Stimulated activated CD4-positive, alpha-beta T cell treated with anti-CD3 and anti-CD28 coated beads, Interleukin-2, amount 100 ng/mL, for 48 hours (primary cell): ENCODE results near the gene ABCB9.
"Not testable (repeated sequence)": the region's sequence is repeated elsewhere in the genome, so short reads cannot be mapped to it uniquely, and the experiment has no call there.

Source experiments
- DNase-seq, 2 donors: peaks; one replicate each; pipeline ENCODE4 v3.0.0-alpha.2; 2020

Gene ABCB9

DNA sequence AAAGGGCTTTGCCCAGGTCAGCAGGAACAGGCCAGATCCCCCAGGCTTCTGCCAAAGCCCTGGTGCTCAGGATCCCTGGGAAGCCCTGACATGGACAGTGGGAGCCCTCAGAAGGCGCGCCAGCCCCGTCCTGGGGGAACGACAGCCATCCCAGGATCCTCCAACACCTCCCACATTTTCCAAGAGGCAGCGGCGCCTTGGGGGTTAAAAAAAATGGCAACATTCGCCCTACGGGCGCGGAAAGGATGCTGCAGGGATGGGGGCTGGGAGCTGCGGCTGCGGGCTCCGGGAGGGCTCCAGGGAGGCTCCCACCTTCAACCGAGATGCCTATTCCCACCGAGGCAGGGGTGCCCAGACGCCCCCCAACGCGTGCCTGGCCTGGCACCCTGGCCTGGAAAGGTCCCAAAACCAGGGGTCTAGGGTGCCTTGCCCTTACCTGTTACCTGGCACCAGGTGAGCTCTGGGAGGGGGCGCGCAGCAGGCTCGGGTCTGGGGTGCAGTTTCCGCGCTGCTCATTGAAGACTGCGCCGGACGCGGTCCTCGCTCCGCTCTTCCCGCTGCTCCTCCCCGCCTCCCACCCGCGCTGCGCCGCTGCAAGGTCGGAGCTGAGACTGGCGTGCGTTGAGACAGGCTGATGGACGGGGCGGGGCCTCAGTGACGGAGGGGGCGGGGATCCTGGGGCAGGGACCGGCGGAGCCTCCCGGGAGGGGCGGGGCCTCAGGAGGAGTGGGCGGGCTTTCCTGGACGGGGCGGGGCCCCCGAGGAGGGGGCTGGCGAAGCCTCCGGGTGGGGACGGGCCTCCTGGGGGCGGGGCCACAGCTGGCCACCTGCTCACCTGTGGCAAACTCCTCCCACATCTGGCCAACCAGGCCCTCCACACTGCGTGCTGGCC lies at the start of gene ABCB9:
Gene ABCB9, minus strand, starts transcription at position 613 of the 892 bp plus-strand sequence. CDS start 6,228 bp downstream, outside the sequence.
- peak; percentile 95 to 97 for DNase-seq

DNA sequence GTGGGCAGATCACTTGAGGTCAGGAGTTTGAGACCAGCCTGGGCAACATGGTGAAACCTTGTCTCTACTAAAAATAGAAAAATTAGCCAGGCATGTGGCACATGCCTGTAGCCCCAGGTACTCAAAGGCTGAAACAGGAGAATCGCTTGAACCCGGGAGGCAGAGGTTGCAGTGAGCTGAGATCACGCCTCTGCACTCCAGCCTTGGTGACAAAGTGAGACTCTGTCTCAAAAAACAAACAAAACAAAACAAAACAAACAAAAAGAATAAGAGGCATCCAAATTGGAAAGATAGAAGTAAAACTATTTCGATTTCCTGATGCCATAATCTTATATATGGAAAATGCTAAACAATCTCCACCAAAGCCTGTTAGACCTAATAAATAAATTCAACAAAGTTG lies 48.2 kb upstream of the ABCB9 start:
- not testable (repeated sequence) for DNase-seq

DNA sequence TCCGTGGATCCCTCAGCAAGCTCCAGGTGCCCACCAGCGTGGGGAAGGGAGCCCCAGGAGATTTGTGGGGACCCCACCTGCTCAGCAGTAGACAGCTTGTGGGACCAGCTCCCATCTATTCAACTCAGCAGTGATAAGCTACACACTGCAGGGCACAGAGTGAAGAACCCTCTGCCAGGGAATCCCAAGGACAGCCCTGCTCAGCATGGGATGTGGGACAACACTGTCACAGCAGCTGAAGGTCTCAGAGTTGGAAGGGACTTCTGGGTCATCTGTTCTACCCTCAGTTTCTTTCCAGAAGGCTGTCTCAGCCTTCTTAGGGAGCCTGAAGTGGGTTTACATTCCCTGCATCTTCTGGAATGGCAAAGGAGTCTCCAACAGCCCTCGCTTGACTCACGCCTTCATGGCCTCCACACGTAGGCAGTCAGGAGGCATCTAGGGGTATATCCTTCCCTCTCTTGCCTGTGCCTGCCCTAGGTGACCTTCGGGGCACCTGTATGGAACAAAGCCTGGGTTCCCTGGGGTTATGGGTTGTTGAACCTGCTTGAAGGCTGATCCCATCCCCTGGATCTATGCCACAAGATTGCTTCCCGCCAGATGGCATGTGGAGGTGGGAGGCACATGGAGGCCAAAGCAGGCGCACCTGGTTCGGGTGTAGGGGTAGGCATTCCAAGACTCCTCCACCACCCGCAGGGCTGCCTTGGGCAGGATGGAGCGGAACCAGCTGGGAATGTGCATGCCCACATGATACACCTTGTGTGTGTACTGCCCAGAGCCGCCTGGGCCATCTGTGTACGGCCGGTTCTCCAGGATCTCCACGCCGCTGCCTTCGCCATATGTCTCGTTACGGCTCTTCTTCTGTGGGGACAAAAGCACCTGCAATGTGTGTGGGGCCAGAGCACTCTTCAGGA lies 47.2 kb upstream of the ABCB9 start:
- no peak for DNase-seq

DNA sequence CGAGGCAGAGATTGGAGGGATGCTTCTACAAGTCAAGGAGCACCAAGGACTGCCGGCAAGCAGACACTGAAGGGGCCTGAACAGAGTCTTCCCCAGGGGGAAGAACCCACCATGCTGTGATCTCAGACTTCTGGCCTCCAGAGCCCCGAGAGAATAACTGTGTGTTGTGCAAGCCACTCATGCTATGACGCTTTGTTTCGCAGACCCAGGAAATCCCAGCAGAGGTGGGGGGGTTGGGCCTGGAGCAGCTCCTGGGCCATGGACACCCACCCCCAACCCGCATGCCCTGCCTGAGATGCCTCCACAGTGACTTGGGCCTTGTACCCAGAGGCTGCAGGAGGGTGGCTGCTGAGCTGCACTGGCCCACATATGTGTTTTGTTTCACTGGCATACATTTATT lies 45.4 kb upstream of the ABCB9 start:
- DNase-seq: no peak

DNA sequence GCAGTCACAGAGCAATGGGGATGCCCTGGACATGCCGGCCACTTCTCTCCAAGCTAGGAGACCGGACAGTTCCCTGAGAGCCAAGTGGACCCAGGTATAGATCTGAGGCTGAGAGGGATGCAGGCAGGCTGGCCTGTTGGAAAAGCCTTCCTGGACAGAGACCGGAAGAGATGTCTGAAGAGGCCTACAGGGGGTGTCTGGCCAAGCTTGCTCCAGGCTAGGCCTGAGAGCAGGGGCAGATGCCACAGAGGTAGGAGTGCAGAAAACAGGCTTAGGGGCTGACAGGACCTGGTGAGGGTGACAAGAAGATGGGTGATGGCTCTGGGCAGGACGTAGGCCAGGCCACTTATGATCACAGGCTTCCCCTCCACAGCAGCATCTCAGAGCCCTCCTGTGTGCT lies 44.4 kb upstream of the ABCB9 start:
- no peak for DNase-seq

DNA sequence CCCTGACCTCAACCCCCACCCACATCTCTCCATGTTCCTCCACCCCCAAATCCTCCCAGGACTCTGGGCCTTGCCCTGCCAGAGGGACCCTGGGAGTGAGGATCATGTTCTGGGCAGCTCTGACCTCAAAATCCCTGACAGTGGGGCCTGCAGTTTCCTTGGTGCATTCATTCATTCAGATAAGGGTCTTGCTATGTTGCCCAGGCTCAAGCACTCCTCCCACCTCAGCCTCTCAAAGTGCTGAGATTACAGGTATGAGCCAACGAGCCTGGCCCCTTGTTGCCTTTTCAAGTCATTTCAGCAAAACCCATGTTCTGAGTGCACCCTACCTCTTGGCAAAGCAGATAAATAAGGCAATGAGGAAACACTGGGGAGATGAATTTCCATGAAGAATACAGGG lies 43.8 kb upstream of the ABCB9 start:
- no peak for DNase-seq

DNA sequence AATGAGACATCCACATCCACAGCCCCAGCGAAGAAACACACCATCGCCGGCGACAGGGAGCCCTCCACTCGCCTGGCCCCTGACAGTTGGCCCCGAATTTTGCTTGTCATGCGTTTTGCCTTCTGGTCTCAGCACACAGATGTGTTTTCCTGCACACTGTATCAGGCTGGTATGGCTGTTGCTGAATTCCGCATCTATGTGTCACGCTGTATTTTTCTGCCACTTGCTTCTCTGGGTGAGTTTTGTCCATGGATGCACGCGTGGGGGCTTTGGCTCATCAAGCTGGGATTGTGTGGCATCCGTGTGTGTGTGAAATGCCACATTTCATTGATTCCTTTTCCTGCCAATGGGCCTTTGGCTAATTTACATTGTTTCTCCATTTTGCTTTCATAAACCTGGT lies 40.7 kb upstream of the ABCB9 start:
- DNase-seq: no peak

DNA sequence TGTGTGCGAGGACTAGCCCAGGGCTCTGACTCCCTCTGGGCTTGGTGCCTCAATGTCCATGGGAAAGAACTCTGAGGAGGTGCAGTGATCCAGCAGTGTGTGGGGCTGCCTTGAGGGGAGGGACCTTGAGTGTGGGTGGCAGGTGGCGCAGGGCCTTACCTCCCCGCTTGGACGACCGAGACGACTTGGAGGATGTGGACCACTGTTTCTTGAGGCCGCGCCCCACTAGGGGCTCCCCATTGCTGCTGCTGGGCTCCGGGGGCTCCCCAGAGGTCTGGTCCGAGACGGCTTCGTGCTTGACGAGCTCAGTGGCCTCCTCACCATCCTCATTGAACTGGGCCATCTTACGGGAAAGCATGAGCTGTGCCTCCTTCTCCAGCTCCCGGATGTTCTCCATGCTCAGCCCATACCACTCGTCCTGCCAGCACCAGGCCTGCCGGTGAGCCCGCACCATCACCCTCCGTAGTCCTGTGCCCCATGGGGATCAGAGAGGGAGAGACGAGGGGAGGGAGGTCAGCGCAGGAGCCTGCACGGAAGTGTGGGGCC lies 38.9 kb upstream of the ABCB9 start:
- no peak for DNase-seq

DNA sequence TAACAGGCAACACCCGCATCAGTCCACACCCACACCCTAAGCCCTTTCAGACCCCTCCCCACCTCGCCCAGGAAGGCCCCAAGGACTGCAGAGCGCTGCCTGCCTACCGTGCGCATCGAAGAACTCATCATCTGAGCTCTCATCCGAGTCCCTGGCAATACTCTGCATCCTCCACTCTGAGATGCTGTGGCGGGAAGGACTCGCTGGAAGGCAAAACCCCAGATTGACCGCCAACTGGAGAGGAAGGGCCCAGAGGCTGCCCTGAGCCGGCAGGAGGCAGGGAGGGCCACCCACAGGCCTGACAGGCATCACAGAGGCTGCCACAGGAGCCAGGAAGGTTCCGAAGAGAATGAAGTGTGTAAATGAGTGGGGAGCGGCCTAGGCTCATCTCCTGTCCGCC lies 38.0 kb upstream of the ABCB9 start:
- no peak for DNase-seq

DNA sequence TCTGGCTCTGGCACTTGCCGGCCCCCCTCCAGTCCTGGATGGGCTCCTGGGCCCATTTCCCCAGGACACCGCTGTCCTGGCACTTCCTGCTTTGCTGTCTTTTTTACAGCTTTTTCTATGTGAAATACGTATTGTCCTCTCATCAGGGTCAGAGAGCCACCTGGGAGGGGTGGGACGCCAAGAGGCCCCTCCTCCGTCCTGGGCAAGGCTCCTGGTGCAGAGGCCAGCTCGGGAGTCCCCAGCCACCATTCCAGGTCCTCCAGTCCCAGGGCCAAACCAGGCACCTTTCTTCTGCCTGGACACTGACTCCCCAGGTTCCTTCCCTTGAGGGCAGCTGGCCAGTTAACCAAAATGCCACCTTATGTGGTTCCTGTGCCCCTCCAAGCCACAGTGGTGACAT lies 37.0 kb upstream of the ABCB9 start:
- DNase-seq: no peak

DNA sequence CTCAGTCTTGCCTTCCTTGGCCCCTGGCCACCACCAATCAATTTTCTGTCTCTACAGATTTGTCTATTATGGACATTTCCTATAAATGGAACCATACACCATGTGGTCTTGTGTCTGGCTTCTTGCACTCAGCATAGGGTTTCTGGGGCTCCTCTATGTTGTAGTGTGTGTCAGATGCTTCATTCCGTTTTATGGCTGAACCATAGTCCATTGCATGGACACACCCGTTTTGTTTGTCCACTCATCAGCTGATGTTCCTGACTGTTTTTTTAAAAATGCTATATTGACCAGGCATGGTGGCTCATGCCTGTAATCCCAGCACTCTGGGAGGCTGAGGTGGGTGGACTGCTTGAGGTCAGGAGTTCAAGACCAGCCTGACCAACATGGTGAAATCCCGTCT lies 35.2 kb upstream of the ABCB9 start:
- DNase-seq: no peak

DNA sequence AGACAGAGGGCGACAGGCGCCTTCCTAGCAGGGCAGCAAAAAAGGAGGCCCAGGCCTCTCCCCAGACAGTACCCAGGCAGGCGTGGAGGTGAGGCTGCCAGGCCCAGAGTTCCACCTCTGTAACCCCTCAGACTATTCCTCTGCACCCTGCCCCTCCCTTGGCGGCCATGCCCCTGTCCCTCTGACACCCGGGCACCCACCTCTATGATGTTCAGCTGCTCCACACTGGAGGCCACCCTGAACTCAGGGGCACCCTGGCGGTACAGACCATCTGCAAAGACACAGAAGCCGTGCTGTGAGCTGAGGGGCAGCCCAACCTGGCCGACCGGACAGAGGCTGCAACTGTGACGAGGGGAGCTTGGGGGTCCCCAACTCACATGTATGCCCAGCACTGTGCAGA lies 34.3 kb upstream of the ABCB9 start:
- no peak for DNase-seq

DNA sequence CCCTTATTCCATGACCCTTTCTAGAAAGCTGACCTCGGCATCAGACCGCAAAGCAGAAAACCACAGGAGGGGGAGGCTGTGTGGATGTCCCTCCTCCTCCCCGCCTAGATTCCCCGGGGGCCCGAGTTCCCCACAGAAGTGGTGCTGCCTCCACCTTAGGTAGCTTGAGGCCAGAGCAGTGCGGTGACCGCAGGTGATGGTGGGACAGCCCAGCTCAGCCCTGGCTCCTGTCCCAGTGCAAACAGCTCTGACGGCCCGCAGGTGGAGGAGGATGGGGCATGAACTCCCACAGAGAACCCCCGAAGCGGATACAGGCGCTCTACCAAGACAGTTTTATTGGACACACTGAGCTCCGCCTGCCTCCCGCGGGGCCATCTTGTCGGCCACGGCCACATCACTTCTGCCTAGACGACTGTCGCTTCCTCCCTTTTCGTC lies 33.7 kb upstream of the ABCB9 start:
- DNase-seq: no peak

DNA sequence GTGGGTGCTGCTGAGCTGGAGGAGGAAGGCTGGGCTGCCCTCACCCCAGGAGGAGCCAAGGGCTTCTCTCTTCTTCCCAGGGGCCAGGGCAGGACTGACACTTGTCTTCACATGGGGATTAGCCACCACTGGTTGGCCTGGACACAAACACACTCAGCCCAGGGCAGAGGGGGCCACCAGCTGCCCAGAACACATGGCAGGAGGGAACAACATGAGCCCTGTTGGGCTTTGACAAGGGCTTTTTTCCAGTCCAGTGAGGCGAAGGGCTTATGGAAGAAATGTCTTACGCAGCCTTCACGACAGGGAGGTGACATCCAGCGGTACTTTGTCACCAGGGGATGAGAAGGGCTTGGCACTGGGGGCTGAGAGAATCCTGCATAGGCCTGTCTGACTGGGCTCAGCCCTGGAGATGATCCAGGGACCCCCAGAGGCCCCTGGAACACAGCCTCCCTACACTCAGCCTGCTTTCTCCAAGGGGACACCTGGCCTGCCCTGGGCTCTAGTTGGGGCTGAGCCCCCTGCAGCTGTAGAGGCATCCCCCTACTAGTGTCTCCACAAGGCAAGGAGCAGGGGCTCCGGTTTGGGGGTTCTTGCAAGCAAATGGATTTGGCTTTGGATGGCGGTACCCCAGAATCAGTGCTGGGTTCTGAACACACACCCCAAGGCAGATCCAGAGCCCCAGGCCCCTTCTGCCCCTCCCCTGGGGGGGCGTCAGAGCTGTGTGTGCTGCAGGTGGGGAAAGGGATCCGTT lies 33.1 kb upstream of the ABCB9 start:
- DNase-seq: no peak

DNA sequence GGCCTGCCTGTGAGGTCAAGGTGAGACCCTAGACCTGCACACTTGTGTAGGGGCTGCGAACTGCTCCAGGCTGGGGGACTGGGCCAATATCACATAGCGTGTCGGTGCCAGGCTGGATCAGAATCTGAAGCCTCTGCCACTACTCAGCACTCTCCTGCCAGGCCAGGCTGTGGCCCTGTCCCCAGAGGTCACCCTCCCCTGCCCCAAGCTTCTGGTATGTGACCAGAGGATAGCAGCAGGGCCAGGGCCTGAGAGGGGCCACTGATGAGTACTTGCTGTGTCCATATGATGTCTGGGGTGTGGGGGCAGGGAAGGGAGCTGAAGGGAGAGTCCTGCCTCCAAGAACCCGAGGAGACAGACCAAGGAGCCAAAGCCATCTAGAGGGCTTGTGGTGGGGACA lies 32.1 kb upstream of the ABCB9 start:
- DNase-seq: no peak

DNA sequence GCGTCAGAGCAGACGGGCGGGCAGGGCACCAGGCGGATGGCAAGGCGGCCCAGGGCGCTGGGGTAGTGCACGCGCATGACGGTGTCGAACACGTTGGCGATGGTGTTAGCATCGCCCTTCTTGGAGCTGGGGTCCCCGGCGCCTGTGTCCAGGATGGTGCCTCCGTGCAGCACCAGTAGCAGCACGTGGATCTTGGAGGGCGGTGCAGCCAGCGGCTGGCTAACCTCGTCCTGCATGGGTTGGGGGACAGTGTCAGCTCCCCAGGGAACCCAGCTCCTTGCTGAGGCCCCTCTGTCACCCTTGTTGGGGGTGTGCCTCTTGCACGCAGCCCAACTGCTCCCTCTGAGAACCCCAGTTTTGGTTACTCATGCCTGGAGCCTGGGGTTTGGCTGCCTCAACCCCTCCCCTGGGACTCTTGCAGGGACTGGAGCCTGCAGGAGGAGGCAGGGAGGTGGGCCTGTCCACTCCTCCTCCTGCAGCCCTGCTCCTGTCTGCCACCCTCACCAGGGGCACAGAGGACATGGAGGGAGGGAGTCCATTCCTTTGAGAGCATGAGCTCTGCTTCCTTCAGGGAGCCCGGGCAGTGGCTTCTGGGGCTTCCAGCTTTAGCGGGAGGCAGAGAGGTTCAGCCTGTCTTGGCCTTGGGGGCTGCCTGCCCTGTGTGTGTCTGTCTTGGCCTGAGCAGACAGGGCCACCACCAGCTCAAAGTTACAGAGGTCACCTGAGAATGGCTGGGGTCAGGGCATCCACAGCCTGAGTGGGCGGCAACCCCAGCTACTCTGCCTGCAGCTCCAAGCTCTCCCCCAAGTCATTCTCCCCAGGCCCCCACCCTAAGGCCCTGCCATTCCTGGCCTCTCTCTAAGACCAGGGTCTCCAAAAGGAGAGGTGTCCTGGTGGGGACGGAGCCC lies 31.3 kb upstream of the ABCB9 start:
- DNase-seq: no peak

DNA sequence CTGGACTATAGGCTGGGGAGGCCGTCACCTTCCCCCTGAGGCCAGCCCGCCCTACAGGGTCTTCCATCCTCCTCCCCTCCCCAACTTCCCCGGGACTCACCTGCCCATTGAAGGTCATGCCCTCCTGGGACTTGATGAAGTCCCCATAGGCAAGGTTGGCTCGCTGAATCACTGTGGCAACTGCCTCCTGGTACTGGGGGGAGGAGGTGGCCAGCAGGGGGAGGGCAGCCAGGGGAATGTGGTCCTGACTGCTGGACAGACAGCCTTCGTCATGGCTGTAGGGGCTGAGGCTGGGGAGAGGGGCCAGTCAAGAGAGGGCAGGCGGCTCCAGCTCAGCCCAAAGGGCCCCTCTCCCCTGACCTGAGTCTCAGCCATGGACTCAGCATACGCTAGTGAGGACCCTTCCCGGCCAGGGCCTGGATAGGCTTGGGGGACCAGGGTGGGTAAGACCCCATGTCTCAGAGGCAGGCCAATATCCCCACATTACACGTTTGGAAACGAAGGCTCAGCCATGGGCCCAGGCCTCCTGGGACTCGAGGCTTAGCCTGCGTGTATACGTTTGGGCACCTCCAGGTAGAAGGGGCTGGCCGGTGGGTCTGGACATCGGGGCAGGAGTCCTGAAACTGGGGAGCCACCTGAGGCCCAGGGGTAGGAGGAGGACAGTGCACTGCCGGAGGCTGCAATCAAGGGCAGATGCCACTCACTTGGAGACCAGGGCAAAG lies 30.5 kb upstream of the ABCB9 start:
- no peak for DNase-seq

DNA sequence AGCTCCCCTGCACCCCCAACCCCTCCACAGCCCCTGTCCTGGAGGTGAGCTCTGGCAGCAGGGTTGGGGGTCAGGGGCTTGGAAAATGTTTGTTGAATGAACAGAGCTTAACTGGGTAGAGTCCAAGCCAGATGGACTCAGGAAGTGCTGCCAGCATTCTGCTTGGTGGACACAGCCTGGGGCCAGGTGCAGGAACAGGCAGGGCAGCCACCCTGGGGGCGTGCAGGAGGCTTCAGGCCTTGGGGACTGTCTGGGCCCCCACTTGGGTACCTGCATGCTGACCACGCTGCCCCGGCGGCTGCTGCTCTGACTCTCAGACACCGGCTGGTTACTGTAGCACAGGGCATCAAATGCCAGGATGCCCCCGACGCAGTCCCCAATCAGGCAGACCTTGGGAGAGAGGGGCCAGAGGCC lies 29.9 kb upstream of the ABCB9 start:
- DNase-seq: no peak

DNA sequence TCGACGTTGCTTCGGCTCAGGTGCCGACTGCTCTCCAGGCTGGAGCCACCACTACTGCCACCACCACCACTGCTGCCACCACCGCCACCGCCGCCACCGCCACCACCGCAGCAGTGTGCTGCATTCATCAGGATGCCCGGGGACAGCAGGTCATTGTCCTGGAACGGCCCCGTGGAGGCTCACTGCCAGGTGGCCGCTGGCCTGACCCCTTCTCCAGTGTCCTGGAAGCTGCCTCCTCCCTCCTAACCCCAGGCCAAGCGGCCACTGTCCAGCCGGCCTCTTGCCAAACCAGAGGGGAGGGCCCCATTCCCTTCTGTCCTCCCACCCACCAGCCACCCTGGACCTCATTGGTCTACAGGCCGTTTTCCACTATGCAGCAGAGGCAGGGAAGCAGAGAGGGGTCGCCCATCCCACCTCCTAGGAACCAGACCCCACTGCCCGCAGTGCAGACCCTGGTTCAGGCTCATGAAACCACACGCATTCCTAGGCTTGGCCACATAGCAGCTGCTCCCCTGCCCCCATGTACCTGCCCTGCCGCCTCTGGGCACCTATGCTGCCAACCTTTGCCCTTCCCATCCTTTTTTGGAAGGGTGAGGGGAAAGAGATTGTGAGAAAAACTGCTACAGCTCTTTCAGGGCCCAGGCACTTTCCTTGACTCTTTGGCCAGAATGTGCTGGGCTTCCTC lies 29.4 kb upstream of the ABCB9 start:
- no peak for DNase-seq

DNA sequence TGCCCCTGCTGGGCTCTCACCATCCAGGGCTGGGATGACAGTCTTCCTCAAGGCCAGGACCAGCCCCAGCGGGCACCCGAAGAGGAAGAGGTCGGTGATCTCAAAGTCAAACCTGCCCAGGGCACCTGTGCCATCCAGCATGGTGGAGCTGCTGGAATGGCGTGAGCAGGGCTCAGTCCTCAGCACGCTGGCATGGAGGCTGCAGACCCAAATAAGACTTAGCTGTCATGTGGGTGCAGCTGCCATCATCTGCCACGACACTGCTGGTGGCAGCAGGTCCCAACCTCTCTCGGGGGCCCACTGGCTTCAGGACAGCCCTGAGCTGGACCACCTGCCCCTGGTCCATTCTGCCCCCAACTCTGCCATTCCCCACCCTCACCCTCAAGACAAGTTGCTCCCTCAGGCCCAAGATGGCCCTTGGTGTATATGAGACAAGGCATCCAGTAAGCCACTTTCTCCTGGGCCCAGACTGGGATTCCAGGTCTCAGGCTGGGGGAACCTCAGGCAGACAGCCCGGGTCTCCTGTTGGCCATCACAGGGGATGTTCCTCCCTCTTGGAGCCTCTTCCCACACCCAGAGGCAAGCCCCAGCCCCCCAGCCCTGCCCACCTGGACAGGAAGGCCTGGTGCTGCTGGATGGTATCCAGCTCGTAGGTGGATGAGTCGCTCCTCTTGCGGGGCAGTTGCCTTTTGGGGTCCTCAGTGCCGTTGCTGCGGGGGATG lies 28.7 kb upstream of the ABCB9 start:
- no peak for DNase-seq
